SH-SY5Y (cell line): ENCODE results near the gene ARHGAP18.

Experiments used
- GATA2 ChIP-seq: IDR thresholded peaks from 2 replicates; pipeline ENCODE4 v1.6.1; 2011; ENCODE audit warnings: mild to moderate bottlenecking, low read depth, low read length
- GATA3 ChIP-seq: IDR thresholded peaks from 2 replicates; pipeline ENCODE4 v1.6.1; 2011; ENCODE audit warnings: low read depth, mild to moderate bottlenecking, low read length, moderate library complexity

ARHGAP18 gene

DNA sequence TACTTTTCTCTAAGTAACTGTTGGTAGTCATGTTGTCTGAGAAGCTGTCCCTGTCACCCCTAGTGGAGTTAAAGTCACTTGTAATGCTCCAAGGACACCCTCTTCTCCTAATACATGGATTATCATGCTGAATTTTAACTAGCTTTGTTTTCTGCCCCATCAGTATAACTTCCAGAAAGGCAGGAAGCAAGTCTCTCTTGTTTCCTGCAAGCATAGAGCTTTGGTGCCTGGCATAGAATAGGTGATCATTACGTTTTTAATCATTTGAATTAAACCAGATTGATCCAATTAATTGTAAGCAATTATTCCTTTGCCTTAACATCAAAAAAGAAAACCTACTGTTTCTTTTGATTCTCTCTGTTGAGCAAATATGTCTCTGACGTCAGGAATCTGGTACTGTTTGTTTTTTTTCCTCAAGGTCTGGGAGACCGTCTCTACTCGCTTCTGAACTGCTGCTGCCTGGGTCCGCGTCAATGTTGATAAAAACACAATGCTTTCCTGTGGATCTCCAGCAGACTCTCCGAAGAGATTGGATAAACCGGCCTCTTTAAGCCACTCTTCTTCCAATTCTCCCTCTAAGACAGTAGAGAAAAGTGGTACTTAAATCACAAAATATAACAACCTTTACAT lies 71.8 kb downstream of the ARHGAP18 start:
- TF ChIP-seq GATA2 (no peak), GATA3 (no peak)

DNA sequence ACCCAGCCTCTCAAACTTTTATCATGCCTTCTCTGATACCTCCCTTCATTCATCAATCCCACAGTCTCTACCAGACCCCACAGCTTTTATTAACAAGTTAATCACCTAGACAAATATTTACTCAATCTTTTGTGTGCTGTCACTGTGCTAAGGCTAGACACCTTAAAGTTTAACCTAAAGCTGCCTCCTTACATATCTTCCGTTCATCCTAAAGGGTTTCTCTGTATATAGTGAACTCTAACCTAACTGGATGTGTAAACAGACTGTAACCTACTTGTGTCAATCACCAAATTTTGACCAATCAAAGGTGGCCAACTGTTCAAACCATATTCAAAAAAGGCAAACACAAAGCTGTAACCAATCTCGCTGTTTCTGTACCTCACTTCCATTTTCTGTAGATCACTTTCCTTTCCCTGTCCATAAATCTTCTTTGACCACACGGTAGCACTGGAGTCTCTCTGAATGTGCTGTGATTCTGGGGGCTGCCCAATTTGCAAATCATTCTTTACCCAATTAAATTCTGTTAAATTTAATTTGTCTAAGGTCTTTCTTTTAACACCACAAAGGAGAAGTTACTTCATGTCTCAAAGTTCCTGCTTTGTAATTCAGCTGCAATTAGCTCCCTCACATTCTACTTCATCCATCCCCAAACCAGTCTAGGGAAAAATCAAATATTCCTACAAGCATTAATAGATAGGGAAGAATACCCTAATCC lies 72.5 kb downstream of the ARHGAP18 start:
- no peak for TF ChIP-seq GATA3
- TF ChIP-seq GATA2 = no peak

DNA sequence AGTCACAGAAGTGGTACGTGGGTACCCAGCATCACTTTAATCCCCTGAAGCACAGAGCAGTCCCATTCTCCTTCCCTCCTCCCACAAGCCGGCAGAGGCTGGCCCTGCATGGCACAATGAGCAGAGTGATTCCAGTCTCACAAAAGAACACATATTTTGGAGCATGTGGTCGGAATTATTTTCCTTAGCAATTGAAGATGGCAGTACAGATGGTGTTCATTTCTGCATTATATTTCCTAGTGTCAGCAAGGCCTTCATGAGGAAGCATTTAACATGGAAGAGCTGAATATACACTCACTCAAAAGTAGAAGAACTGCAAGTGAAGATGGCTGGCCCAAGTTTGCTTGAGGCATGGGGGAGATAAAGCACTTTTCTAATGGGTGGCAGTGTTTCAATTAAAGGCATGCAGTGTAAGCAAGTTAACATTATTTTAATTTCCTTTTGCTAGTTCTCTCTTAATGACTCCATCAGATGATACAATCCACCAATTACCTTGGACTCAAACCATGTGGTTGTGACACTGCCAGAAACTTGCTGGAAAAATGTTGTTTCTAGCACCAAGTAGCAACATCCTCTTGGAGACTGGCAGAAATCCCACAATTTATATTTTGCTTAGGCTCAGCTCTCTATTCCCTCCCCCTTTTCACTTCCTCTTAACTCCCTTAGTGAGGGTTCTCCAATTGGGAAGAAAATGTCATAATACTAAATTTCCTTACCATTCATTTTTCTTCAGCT lies 74.4 kb downstream of the ARHGAP18 start:
- TF ChIP-seq GATA2 = no peak
- TF ChIP-seq GATA3 = no peak

DNA sequence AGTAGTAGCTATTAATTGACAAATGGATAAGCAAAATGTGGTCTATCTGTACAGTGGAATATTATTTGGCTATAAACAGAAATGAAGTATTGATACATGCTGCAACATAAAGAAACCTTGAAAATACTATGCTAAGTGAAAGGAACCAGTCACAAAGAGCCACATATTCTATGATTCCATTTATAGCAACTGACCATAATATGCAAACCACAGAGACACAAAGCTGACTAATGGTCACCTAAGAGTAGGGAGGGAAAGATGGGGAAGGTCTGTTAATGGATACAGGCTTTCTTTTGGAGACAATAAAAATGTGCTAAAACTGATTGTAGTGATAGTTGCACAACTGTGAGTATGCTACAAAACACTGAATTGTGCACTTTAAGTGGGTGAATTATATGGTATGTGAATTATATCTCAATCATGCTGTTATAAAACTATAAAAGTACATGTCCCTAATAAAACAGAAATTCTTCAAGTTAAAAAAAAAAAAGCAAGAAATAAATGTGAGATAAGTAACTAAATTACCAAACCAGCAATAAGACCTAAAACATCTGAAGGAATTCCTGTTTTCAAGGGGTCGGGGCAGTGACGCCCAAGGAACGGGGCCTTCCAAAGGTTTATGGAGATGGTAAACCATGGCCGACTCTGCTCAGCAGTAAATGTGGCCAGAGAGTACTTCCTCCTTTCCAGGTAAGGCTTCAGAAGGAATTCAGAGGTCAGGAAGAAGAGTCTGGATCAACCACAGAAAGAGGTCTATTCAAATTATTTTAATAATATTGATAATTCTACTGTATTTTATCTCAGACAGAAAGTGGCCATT lies 75.4 kb downstream of the ARHGAP18 start:
- TF ChIP-seq GATA3 (no peak), GATA2 (no peak)

DNA sequence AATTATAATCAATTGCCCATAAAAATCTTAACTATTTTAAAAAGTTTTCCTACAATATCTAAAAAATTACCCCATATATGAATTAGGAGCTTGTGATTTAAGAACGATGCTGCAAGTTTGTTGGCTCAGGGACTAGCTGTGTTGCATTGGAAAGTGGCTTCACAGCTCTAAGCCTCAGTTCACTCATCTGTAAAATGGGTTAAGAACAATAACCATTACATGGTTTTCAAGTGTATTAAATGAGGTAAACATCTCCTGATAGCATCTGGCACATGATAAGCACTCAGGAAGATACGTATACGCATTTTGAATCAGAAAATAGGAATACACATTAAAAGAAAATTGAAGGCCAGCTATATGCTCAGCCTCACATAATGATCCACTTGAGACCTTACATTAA lies 76.4 kb downstream of the ARHGAP18 start:
- no peak for TF ChIP-seq GATA2
- no peak for TF ChIP-seq GATA3

DNA sequence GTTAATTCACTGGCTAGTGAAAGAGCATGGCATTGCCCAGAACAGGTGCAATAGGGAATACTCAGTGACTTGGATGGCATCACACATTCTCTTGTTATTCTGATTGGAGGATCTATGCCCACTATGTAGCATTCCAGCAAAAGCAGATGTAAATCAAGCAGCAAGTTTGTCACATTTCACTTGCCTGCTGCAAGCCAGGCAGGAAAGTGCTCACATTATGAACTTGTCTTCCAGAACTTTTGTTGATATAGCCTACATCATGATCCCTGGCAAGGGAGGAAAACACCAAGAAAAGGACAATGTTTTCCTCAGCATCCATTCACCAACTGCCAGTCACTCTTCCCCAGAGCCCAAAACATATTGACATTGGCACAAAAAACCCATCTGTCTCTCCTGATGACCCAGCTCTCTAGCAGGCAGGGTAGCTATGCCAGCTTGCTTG lies 77.8 kb downstream of the ARHGAP18 start:
- TF ChIP-seq GATA3 = no peak
- no peak for TF ChIP-seq GATA2

DNA sequence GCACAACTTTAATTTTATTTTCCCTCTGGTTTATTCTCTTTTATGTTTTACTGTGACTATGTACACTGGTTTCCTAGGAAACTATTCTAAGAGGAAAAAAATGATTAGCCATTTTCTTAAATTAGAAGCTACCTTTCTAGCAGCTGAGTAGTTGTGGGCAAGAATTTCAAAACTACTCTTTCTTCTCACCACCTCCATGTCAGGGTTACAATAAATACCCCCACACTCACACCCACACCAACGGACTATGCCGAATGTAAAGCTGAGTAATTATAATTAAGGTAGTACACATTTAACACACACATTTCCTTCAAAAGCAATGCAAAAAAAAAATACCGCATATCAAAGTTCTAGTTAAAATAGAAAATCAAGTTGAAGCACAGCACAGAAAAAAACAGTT lies 78.9 kb downstream of the ARHGAP18 start:
- TF ChIP-seq GATA3 (no peak), GATA2 (no peak)

DNA sequence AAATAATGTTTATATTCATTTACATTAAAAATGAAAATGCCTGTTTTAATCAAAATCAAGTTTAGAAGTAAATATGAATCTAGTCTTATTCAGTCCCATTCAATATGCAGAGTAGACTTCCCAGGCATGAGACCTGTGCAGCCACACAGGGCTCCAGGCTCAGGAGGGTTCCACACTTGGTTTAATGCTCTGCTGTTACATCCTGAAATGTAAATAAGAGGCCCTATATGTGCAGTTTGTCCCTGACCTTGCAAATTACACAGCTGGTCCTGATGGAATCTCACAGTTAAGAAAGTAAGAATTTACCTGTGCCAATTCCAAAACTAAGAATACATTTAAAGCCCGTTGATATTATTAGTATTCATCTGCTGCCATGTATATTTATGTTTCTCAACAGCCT lies 79.4 kb downstream of the ARHGAP18 start:
- no peak for TF ChIP-seq GATA3
- no peak for TF ChIP-seq GATA2

DNA sequence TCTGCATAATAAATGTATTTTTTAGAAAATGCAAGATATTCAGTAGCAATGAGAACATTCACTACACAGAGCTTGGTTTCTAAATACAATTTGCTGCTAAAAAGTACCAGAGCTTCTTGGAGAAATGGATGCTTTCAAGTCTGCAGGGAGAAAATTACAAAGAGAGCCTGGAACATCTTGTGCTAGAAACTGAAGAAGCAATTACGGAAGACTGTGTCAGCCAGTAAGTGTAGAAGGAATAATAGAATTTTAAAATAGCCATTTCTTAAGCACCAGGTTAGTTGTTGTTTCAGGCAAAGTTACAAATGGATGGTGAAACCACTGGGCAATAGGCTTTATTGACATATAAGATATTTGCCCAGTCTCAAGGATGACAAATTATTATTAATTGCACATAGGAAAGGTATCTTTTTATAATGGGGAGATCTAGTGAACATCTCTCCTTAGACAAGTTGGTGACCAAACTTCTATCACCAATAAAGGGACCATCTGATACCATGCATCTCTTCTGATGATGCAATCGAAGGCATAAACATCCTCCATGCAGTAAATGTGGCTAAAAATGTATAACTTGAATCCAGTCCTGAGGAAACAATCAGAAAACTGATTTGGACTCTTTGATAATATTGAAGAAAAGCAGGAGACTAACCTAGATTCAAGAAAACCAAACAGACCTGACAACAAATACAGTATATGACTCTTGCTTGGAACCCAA lies 81.7 kb downstream of the ARHGAP18 start:
- no peak for TF ChIP-seq GATA3
- TF ChIP-seq GATA2 = no peak

DNA sequence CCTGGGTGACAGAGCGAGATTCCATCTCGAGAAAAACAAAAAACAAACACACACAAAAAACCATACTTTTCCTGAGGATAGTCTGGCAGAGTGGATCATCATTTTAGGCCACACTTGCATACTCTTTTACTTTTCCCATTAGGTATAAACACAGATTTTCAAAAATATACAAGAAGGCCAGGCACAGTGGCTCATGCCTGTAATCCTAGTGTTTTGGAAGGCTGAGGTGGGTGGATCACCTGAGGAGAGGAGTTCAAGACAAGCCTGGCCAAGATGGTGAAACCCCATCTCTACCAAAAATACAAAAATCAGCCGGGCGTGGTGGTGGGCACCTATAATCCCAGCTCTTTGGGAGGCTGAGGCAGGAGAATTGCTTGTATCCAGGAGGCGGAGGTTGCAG lies 85.5 kb downstream of the ARHGAP18 start:
- TF ChIP-seq GATA2 (no peak), GATA3 (no peak)

DNA sequence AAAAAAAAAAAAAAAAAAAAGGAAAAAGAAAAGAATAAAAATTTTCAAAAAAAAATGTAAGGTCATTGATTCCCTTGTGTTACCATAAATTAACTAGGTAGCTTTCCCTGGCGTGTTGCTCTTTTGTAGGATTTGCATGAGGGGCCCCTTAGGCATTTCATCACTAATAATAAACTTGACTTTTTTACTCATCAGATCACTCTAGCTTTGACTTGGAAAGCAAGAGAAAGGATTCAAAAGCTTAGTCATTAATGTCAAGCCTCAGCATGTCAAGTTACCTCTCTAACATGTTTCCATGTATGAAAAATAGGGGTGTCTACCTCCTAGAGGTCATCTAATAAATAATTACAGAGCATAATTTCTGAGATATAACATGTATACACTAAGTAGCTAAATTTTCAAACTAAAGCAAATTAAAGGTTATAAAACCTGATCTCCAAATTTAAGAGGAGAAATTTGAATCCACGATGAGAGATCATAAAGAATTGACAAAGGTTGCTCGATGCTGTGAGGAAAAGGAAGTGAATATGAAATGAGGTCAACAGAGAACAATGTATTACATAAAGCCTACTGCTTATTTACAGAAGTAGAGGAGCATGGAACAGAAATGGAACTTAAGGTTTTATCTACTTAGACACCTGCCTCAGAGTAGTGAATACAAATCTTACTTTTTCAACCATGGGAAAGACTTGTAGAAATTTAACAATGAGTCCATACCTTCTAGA lies 86.8 kb downstream of the ARHGAP18 start:
- TF ChIP-seq GATA2 = no peak
- no peak for TF ChIP-seq GATA3

DNA sequence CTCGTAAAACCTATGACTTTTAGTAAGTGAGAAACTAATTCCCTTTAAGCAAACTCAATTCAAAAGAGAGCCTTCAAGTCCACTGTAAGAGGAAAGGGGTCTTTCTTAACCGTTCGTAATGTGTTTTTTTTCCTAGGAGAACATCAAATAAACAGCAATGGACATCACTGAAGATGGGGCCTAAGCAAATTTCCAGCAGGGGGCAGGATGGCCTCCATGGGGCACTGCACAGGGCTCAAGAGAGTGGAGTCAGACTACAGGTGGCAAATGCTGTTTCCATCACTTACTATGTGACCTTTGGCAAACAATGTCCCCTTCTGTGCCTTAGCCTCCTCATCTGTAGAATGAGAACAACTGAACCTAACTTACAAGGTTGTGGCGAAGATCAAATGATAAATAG lies 88.7 kb downstream of the ARHGAP18 start:
- TF ChIP-seq GATA2 = no peak

DNA sequence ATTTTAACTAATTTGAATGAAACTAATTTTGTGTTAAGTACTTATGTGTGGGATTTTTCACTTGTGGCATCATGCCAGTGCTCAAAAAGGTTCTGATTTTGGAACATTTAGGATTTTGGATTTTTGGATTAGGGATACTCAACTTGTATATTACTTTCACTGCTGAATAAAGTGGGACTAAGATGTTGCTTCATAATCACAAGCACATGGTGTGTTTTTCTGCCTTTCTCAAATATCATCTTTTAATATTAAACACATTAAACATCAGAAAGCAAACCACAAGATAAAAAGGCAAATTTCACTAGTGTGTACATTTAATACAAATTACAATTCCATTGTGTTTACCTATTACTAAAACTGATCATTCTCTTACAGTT lies 89.8 kb downstream of the ARHGAP18 start:
- TF ChIP-seq GATA2 (no peak), GATA3 (no peak)
